Activated CD4-positive, alpha-beta T cell treated with anti-CD3 and anti-CD28 coated beads, Interleukin-2, amount 50 U/mL, for 1 hour (primary cell): Measurements from ENCODE around the gene NLGN1.

Experiments
- DNase-seq: peaks from one replicate; pipeline ENCODE4 v3.0.0-alpha.2; 2020

NLGN1 gene

DNA sequence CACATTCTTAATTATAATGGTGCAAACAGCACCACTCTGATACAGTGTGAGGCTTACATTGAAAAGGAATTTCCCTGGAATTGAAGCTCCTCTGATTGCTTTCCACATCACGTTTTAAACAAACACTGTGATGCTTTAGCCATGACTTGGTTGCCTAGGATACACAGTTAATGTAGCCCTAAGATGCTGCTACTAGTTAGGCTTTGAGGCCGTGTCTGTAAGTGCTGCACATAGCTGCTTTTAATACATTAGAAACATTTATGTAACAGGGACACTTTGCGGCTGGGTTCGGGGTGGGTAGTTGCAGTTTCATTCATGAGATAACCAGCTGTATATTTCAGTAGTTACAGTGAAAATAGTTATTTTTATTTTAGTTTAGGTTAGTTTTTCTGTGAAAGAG, 334.7 kb downstream of the NLGN1 start:
- DNase-seq, result no peak

DNA sequence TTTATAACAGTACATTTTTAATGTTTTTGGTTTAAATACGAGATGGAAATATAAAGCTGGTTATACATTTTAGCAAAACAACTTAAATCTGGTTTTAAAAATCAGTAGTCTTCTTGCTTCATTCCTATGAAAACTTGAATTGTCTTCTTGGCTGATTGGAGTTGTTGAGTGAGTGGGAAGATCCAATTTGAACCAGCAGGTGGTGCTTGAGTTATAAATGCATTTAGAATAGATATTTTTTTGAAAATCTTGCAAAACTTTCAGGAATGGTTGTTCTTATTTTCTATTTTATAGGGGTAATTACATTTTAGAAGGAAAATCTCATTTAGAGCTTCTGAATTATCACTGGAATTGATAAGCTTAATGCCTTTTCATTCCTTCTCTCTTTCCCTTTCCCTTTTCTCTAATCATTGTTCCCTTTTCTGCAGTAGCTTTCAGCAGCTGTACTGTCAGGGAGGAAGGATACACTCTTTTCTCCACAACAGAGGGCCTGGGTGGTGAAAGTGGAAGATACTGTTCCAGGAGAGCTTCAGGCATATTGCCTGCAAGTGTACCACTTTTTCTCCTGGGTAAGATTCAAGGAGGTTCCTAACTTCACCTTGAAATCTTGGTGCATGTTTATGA, 335.6 kb downstream of the NLGN1 start:
- no peak for DNase-seq

DNA sequence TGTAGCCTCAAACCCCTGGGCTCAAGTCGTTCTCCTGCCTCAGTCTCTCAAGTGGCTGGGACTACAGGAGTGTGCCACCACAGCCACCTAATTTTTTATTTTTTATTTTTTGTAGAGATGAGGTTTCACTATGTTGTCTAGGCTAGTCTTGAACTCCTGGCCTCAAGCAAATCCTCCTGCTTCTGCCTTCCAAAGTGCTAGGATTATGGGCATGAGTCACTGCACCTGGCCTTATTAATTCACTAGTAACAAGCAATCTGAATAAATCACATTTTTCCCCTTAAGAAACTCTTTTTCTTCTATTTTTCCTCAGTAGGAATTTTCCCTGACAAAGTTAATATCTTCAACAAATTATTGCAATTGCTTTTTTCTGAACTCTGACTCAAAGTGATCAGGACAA, 336.9 kb downstream of the NLGN1 start:
- no peak for DNase-seq

DNA sequence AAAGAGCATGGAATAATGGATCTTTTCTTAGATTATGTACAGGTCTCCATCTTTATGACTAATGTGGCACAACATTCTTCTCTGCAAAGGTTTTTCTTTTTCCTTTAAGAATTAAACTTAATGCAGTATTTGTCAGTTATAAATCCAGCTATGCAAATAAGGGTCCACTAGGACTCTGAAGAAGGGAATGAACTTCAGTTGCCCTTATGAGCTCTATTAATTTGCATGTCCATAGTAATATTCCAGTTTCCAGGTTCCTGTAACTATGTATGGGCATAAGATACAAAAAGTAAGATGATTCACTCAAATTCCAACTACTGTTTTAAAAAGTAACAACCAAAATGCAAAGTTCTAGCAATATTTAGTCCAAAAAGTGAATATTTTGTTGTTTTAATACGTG, 337.4 kb downstream of the NLGN1 start:
- no peak for DNase-seq

- no peak for DNase-seq
These were observed 338.3 kb downstream of the NLGN1 start for GRCh38 chr3:173735841-173736240.

DNA sequence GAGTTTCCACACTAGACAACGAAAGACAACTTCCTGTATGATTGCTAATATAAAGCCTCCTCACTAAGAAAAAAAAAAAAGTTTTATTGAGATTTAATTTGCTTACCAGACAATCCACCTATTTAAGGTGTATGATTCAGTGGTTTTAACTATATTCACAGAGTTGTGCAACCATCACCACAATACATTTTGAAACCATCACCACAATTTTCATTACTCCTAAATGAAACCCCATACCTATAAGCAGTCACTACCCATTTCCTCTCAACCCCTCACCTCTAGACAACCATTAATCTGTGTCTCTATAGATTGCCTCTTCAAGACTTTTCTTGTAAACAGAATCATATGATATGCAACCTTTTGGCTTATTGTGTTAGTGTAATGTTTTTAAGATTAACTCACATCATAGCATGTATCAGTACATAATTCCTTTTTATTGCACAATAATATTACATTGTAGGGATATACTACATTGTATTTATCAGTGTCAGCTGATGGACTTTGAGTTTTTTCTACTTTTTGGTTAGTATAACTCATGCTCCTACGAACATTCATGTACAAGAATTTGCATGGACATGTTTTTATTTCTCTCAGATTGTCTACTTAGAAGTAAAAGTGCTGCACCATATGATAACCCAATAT, 339.7 kb downstream of the NLGN1 start:
- no peak for DNase-seq

DNA sequence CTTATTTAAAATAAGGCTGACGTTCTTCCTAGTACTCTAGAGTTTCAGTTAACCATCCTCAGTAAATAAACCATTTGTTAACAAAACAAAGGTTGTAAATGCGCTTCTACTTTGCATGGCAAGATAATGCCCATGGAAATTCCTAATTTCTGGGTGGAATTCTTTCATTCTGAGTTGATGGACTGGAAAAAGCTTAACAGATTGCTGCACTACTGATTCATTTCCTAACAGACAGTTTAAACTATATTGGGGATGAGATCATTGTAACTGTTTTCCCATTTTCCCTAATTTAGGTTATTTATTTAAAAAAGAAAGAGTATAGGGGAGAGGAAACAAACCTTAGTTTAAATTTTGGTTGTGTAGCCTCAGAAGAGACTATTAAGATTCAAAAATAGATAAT, 342.2 kb downstream of the NLGN1 start:
- DNase-seq, result no peak

DNA sequence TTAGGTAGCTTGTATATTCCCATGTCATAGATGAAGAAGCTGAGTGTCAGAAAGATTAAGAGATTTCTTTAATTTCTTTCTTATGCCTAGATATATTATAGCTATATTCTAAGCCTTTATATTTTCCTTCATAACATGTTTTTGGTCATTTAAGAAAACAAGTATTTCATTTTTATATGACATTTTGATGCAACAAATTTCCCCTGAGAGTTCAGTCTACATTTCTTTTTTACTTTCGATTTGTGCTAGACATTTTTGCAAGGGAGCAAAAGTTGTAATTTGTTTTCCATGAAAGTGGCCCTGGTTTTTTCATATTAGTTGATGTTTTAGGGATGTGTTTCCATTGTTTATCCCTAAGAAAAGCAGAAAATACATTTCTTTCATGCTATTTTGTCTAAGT, 344.9 kb downstream of the NLGN1 start:
- DNase-seq, result no peak

DNA sequence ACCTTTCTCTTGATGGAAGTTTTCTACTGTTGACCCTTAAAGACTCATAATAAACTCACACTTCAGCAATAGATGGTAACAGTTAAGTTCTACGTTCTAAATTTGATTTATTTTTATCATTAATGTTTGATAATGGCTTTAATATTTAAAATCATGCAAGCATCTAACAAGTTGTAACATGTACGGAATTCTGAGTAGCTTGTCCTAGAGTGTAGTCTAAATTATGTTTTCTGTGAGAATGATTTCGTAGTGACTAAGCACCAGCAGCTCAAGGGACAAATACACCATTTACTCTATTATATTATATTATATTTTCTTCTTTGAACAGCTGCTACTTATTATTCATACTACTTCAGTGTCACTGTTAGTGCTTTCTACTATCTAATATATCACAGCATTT, 345.6 kb downstream of the NLGN1 start:
- no peak for DNase-seq

- no peak for DNase-seq
These were observed 346.0 kb downstream of the NLGN1 start for GRCh38 chr3:173743516-173743915.

GRCh38 chr3:173744479-173744878, 346.9 kb downstream of the NLGN1 start:
- DNase-seq, result no peak

DNA sequence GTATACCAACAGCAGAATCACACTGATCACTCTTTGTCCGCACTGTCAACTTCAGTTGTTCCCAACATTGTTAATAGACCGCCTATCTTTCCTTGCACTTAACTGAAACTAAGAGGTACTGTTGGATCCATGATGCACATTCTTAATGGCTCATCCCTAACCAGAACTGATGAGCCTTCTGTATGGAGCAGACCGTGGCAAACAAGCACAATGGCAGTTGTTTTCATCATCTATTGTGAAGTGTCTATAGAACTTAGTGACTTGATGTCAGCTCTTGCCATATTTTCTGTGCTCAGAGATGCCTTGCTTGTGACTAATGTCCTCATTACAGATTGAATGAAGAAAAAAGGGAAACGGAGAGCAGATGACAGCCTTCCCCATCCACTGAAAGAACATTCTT, 347.4 kb downstream of the NLGN1 start:
- no peak for DNase-seq

- no peak for DNase-seq
These were observed 348.6 kb downstream of the NLGN1 start for GRCh38 chr3:173745952-173746682.

GRCh38 chr3:173747427-173747826, 349.9 kb downstream of the NLGN1 start:
- DNase-seq, result no peak

GRCh38 chr3:173748105-173748504, 350.6 kb downstream of the NLGN1 start:
- no peak for DNase-seq

DNA sequence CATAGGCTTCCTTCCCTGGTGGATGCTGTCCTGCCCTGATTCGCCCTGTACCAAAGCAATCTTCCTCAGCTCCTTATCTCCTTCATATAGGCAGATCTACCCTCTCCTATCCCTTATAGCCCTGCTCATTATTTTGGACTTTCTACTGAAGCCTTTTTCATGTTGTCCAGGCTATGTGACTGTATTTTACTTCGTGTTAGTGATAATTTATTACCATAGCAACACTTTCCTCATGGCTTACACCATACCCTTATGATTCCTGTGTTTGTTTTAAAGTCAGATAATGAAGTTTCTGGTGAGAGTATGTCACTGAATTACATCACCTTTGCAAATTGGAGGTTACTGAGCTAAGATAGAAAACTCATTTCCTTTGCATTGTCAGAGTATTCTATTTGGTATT, 352.6 kb downstream of the NLGN1 start:
- no peak for DNase-seq

DNA sequence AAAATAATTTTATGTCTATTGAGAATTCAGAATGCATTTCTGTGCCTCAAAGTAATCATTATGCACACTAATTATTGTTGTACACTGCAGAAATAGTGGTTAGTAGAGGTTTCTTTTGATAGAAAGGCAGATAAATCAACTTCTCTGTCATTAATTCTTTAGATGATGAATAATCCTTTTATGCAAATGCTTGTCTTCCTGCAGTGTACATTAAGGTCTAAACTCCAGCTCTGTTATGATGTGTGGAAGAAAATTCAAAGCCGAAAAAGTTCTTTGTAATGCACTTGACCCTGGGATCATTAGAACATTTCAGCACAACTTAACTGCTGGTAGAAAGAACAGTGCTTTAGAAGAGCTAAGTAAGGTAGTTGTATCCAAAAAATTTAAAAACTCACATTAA, 353.0 kb downstream of the NLGN1 start:
- DNase-seq, result no peak

DNA sequence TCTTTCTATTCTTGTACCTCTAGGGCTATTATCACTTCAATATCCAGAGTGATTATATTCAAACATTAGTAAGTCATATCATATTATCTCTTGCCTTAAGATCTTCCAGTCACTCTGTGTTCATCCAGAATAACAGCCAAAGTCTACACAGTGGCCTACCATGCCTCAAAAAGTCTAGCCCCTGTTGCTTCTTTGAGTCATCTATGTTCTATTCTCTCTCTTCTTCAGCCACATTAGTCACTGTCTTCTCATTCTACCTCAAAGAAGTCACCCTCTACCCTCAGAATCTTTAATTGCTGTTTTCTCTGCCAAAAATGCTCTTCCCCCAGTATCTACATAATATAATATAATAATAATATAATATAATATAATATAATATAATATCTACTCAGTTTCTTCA, 356.0 kb downstream of the NLGN1 start:
- DNase-seq, result no peak

DNA sequence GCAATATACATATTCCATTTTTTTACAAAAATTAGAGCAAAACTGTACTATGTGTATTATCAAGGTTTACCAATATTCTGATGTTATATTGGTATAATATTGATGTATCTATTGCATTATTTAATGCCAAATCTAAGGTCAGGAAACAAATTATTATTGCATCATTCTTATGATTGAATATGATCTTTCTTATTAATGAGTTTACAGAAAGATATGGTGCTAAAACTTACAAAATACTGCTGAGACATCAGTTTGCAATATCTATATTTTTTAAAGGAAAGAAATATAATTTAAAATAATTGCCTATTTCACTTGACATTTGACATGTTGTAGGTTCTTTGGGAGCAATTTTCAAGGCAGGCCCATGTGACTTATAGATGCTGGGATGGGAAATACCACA, 357.6 kb downstream of the NLGN1 start:
- no peak for DNase-seq

- no peak for DNase-seq
These were observed 363.6 kb downstream of the NLGN1 start for GRCh38 chr3:173761161-173761560.

DNA sequence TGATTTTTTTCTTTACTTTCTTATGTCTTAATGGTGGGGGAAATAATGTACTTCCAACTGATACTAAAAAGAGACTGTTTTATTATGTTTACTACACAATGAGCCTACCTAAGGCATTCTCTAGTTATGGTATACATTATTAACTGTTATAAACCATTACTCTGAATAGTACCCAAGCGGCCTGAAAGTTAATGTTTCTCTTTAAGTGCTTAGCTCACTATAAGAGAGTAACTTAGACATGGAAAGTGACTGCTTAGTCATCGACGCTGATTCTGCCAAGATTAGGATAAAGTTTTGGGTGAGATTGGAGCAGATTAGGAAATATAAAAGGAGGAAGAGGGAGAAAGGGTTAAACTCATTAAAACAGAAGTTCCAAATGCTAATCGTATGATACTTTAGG, 365.0 kb downstream of the NLGN1 start:
- DNase-seq, result no peak

DNA sequence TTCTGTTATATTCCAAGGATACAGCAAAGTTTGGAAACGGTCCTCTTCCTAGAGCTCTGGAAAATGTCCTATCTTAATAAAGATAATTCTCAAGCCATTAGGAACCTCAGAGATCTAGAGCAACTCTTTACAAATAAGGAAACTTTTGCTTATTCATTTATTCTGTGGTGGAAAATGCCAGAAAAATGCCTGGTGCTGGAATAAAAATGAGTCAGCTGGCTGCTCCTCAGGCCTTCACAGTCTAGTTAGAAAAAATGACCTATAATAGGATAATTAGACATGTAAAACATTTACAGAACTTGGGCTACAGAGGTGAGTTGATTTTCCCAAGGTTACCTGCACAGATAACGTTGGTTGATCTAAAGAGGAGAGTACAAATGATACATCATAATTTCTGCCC, 372.5 kb downstream of the NLGN1 start:
- no peak for DNase-seq

DNA sequence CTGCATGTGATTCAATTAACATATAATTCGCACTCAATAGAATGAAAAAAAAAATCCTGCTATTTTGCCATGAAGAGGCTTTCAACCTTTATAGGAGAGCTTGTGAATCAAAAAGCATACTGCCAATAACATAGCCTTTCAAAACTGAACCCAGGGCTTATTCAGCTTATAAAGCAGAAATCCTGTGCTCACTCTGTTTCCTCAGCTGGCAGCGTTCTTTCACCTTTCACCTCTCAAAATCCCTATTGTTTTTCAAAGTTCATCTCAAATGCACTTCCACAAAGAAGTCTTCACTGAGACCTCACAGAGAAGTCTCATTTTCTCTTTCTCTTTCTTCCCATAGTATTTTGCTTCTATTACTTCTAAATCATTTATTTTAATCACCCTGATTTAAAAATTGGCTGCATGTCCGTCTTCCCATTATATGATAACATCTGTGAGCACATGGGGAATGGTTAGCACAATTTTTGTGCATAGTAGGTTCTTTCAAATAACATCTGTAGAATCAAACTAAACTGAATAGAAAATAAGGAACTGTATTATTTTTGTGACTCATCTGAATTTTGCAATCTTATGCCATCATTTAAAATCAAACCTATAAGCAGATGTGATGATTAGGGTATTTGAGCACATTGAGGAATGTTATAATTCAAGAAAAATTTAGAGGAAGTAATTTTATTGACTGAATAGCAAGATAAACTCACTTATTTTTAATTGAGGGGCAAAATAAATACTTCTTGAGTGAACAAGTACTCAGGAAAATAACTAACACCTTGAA, 373.4 kb downstream of the NLGN1 start:
- DNase-seq, result no peak

GRCh38 chr3:173773800-173774199, 376.3 kb downstream of the NLGN1 start:
- no peak for DNase-seq
